ENCODE measurements around the gene FANCE. TPM values are rescaled to one million over a fixed set of nuclear protein-coding genes. Genes with fewer than 3 reads are reported as not detected.

The FANCE gene
- total RNA-seq, 1 experiment from 2014 or later = 16.1 TPM

GRCh38 chr6:35489066-35489465 lies 36.9 kb downstream of the FANCE start:
- ChIA-PET CTCF (no interaction called here), RAD21 (ENCODE audit: low non-redundant PET in 1 of 2, low total read pairs in 2 of 2, uncharacterized antibody in 2 of 2, unreplicated experiment in 2 of 2) (no interaction called here), POLR2A (interaction anchor here (1.6 to 8.1 kb wide), 2 partner anchors 13 to 17 kb away, joined by 3 to 48 read pairs; no protein-coding TSS in a partner anchor)
- no TSS peak for BruUV-seq (replicated peaks)
- Histone ChIP-seq H4K20me1 (ENCODE audit: insufficient read depth) (no peaks in the 10 kb centered on the region), H3K79me2 (ENCODE audit: insufficient read depth, low read length) (peaks cover 55% of the 10 kb centered on the region), H3K9me3 (ENCODE audit: control insufficient read depth in 1 of 2, insufficient read depth in 1 of 2, low read depth in 1 of 2, low read length in 2 of 2) (no peaks in the 10 kb centered on the region), H3K27ac (ENCODE audit: low read depth, low read length) (no peak overlapping the region), H3K27me3 (ENCODE audit: insufficient read depth, low read length) (no peaks in the 10 kb centered on the region), H3K4me1 (ENCODE audit: control insufficient read depth in 1 of 2, insufficient read depth in 2 of 2, low read length in 2 of 2) (peaks cover 70 to 88% of the 10 kb centered on the region in 2 experiments), H3K36me3 (ENCODE audit: control insufficient read depth in 1 of 2, insufficient read depth in 2 of 2, low read length in 2 of 2) (no peaks in the 10 kb centered on the region), H3K4me3 (replicated peaks in 1 of 2; ENCODE audit: low read depth in 1 of 2, low read length in 2 of 2) (no peak overlapping the region), H2AFZ (ENCODE audit: low read depth, low read length, poor library complexity, severe bottlenecking) (no peak overlapping the region), H3K9me2 (ENCODE audit: insufficient read depth) (no peaks in the 10 kb centered on the region), H3K9ac (ENCODE audit: low read length) (no peak overlapping the region), H3K4me2 (ENCODE audit: low read length) (no peak overlapping the region)
- TF ChIP-seq CBX3 (IDR thresholded peaks at IDR 0.05; ENCODE audit: low read depth) (no peak), POLR2AphosphoS5 (IDR thresholded peaks at IDR 0.05; ENCODE audit: low read depth, low read length) (no peak), YY1 (IDR thresholded peaks at IDR 0.05; ENCODE audit: extremely low read depth, insufficient replicate concordance, low read depth, low read length) (no peak), EZH2 (IDR thresholded peaks at IDR 0.05) (no peak), TCF7L2 (IDR thresholded peaks at IDR 0.05; ENCODE audit: borderline replicate concordance, extremely low read depth, insufficient read depth, insufficient read length) (no peak), EGR1 (IDR thresholded peaks at IDR 0.05; ENCODE audit: low read depth) (no peak), FOSL1 (IDR thresholded peaks at IDR 0.05; ENCODE audit: low read depth) (no peak), ELF1 (IDR thresholded peaks at IDR 0.05; ENCODE audit: borderline replicate concordance, low read depth) (no peak), POLR2A (IDR thresholded peaks at IDR 0.05; ENCODE audit: borderline replicate concordance, extremely low read depth, insufficient read depth, insufficient read length) (no peak), REST (IDR thresholded peaks at IDR 0.05; ENCODE audit: low read depth) (no peak)
- ATAC-seq (no peak), DNase-seq (ENCODE audit: low read depth, low spot score) (no peak)
- intact Hi-C loops (cut with micrococcal nuclease) = no loop called here

Data from HCT116 (cell line).